HEK293 (cell line): ENCODE data around the gene SEMA7A.
A peak's percentile ranks its signal among the peaks of the same experiment; 100 is the strongest.

ENCODE experiments used
- CTCF ChIA-PET: fragments of 350-600 bp; formaldehyde crosslinking; extraction: SDS; loops from one replicate; lab custom pipeline; 2021; ENCODE audit warnings: antibody characterized with exemption; lab: Yijun Ruan, JAX
- POLR2A ChIA-PET: fragments of 300-600 bp; formaldehyde crosslinking; extraction: SDS; loops from one replicate; lab custom pipeline; 2020; ENCODE audit warnings: antibody characterized with exemption, inconsistent platforms; lab: Yijun Ruan, JAX
- H3K27ac ChIP-seq: fragments of 200-500 bp; sonication (Bioruptor generic); 2 replicates; pipeline ENCODE4 v1.5.1; 2014; ENCODE audit warnings: low read depth, low read length, control low read depth, inconsistent platforms; ENCODE audit errors: extremely low read depth
- H3K36me3 ChIP-seq, 2 experiments: fragments of 200-500 bp in 1 of 2; sonication (Bioruptor generic) in 1 of 2; 1 replicate in 1 of 2; 2 replicates in 1 of 2; pipeline ENCODE4 v1.5.1; 2014 to 2017; ENCODE audit warnings: inconsistent platforms in 2 of 2, low read length in 2 of 2; ENCODE audit not compliant: control insufficient read depth in 2 of 2, insufficient read depth in 1 of 2
- H3K4me1 ChIP-seq: fragments of 200-500 bp; sonication (Bioruptor generic); 2 replicates; pipeline ENCODE4 v1.5.1; 2014; ENCODE audit warnings: mild to moderate bottlenecking, low read length, inconsistent platforms; ENCODE audit not compliant: control insufficient read depth, insufficient read depth
- H3K4me3 ChIP-seq: 2 replicates; pipeline ENCODE4 v1.5.1; 2011; ENCODE audit warnings: low read depth, mild to moderate bottlenecking, control low read depth, low read length, moderate library complexity
- H3K9me3 ChIP-seq: fragments of 200-500 bp; sonication (Bioruptor generic); 2 replicates; pipeline ENCODE4 v1.5.1; 2014; ENCODE audit warnings: low read depth, low read length, inconsistent platforms; ENCODE audit not compliant: control insufficient read depth, insufficient read depth
- KLF8 ChIP-seq: fragments of 450-650 bp; formaldehyde crosslinking; IDR thresholded peaks from 2 replicates; pipeline ENCODE4 v1.5.1; 2016; ENCODE audit warnings: missing biosample characterization, missing genetic modification characterization
- OSR2 ChIP-seq: fragments of 450-650 bp; formaldehyde crosslinking; IDR thresholded peaks from 2 replicates; pipeline ENCODE4 v1.5.1; 2016; ENCODE audit warnings: missing biosample characterization, missing genetic modification characterization
- PATZ1 ChIP-seq: fragments of 450-650 bp; formaldehyde crosslinking; IDR thresholded peaks from 2 replicates; pipeline ENCODE4 v1.5.1; 2016; ENCODE audit warnings: missing biosample characterization, missing genetic modification characterization
- SP3 ChIP-seq: fragments of 450-650 bp; formaldehyde crosslinking; IDR thresholded peaks from 2 replicates; pipeline ENCODE4 v1.5.1; 2016; ENCODE audit warnings: missing biosample characterization, missing genetic modification characterization
- TCF7L2 ChIP-seq: IDR thresholded peaks from 2 replicates; pipeline ENCODE4 v1.6.1; 2011; ENCODE audit warnings: low read depth, mild to moderate bottlenecking, inconsistent platforms, low read length, moderate library complexity, borderline replicate concordance
- ZBTB17 ChIP-seq: fragments of 450-650 bp; formaldehyde crosslinking; IDR thresholded peaks from 2 replicates; pipeline ENCODE4 v1.5.1; 2016; ENCODE audit warnings: missing biosample characterization, missing genetic modification characterization
- ZBTB20 ChIP-seq: fragments of 450-650 bp; formaldehyde crosslinking; IDR thresholded peaks from 2 replicates; pipeline ENCODE4 v1.5.1; 2016; ENCODE audit warnings: missing biosample characterization, missing genetic modification characterization
- ZEB2 ChIP-seq: fragments of 450-650 bp; formaldehyde crosslinking; IDR thresholded peaks from 2 replicates; pipeline ENCODE4 v1.5.1; 2016; ENCODE audit warnings: missing biosample characterization, missing genetic modification characterization
- ZFHX2 ChIP-seq: fragments of 450-650 bp; formaldehyde crosslinking; conservative IDR thresholded peaks from 2 replicates; pipeline ENCODE4 v1.5.1; 2016; ENCODE audit warnings: missing biosample characterization, missing genetic modification characterization
- ZFP3 ChIP-seq: fragments of 450-650 bp; formaldehyde crosslinking; IDR thresholded peaks from 2 replicates; pipeline ENCODE4 v1.5.1; 2016; ENCODE audit warnings: low read depth, missing biosample characterization, missing genetic modification characterization
- ZFP41 ChIP-seq: fragments of 450-650 bp; formaldehyde crosslinking; IDR thresholded peaks from 2 replicates; pipeline ENCODE4 v1.5.1; 2016; ENCODE audit warnings: missing biosample characterization, missing genetic modification characterization, borderline replicate concordance
- ZNF132 ChIP-seq: fragments of 450-650 bp; formaldehyde crosslinking; IDR thresholded peaks from 2 replicates; pipeline ENCODE4 v1.5.1; 2017; ENCODE audit warnings: missing biosample characterization, missing genetic modification characterization, borderline replicate concordance
- ZNF157 ChIP-seq: fragments of 450-650 bp; formaldehyde crosslinking; IDR thresholded peaks from 2 replicates; pipeline ENCODE4 v1.5.1; 2016; ENCODE audit warnings: missing biosample characterization, missing genetic modification characterization
- ZNF175 ChIP-seq: fragments of 450-650 bp; formaldehyde crosslinking; IDR thresholded peaks from 2 replicates; pipeline ENCODE4 v1.5.1; 2016; ENCODE audit warnings: missing biosample characterization, missing genetic modification characterization
- ZNF184 ChIP-seq: fragments of 450-650 bp; IDR thresholded peaks from 2 replicates; pipeline ENCODE4 v1.5.1; 2018; ENCODE audit warnings: missing biosample characterization, mild to moderate bottlenecking, missing genetic modification characterization
- ZNF362 ChIP-seq: fragments of 450-650 bp; formaldehyde crosslinking; IDR thresholded peaks from 2 replicates; pipeline ENCODE4 v1.5.1; 2016; ENCODE audit warnings: missing biosample characterization, missing genetic modification characterization
- ZNF394 ChIP-seq: fragments of 450-650 bp; formaldehyde crosslinking; IDR thresholded peaks from 2 replicates; pipeline ENCODE4 v1.5.1; 2016; ENCODE audit warnings: missing biosample characterization, missing genetic modification characterization, mild to moderate bottlenecking, moderate library complexity, borderline replicate concordance
- ZNF449 ChIP-seq: fragments of 450-650 bp; formaldehyde crosslinking; IDR thresholded peaks from 2 replicates; pipeline ENCODE4 v1.5.1; 2017; ENCODE audit warnings: missing biosample characterization, mild to moderate bottlenecking, missing genetic modification characterization, moderate library complexity
- ZNF48 ChIP-seq: fragments of 450-650 bp; formaldehyde crosslinking; IDR thresholded peaks from 2 replicates; pipeline ENCODE4 v1.5.1; 2016; ENCODE audit warnings: missing biosample characterization, missing genetic modification characterization
- ZNF629 ChIP-seq: fragments of 450-650 bp; formaldehyde crosslinking; IDR thresholded peaks from 2 replicates; pipeline ENCODE4 v1.5.1; 2017; ENCODE audit warnings: missing biosample characterization, missing genetic modification characterization
- ZNF645 ChIP-seq: fragments of 450-650 bp; formaldehyde crosslinking; IDR thresholded peaks from 2 replicates; pipeline ENCODE4; 2016; ENCODE audit warnings: missing biosample characterization, missing genetic modification characterization
- ZNF658 ChIP-seq: fragments of 450-650 bp; formaldehyde crosslinking; IDR thresholded peaks from 2 replicates; pipeline ENCODE4; 2016; ENCODE audit warnings: missing biosample characterization, missing genetic modification characterization
- ZSCAN4 ChIP-seq: fragments of 450-650 bp; formaldehyde crosslinking; IDR thresholded peaks from 2 replicates; pipeline ENCODE4 v1.5.1; 2017; ENCODE audit warnings: missing biosample characterization, missing genetic modification characterization

The SEMA7A gene

GRCh38 chr15:74406992-74407705 is 26.6 kb downstream of the SEMA7A start (continued):
- TF ChIP-seq ZNF629 (tag by site-specific recombination) (no peak), ZBTB20 (tag by site-specific recombination) (peak; percentile 60; the same call in 1 of the 2 replicates), ZBTB17 (peak; percentile 79), ZNF132 (tag by site-specific recombination) (no peak), ZNF449 (peak; percentile 90), ZNF157 (tag by site-specific recombination) (no peak), ZNF184 (tag by site-specific recombination) (no peak), ZNF48 (tag by site-specific recombination) (no peak), PATZ1 (tag by site-specific recombination) (peak; percentile 58), OSR2 (tag by site-specific recombination) (no peak), ZNF394 (tag by site-specific recombination) (no peak), ZSCAN4 (no peak), ZFHX2 (tag by site-specific recombination) (peak; percentile 97), ZEB2 (tag by site-specific recombination) (0 out of 2 replicates have a peak, but pooled peaks have one; percentile 11), ZFP41 (tag by site-specific recombination) (no peak), ZNF658 (tag by site-specific recombination) (no peak), SP3 (no peak), ZNF362 (tag by site-specific recombination) (no peak)

GRCh38 chr15:74406517-74406916 is 27.2 kb downstream of the SEMA7A start:
- Histone ChIP-seq H3K36me3 (no peaks in the 10 kb centered on the region), H3K4me3 (no peak overlapping the region), H3K4me1 (no peaks in the 10 kb centered on the region), H3K27ac (no peak overlapping the region), H3K9me3 (no peaks in the 10 kb centered on the region)
- ChIA-PET POLR2A (interaction anchor here (1.4 kb wide), 1 partner anchor 10 kb away, joined by 3 read pairs; no protein-coding TSS in a partner anchor), CTCF (interaction anchor here (0.5 to 2.0 kb wide), 6 partner anchors 24 to 364 kb away, joined by 4 to 6 read pairs (median 5); no protein-coding TSS in a partner anchor)
- TF ChIP-seq ZNF645 (no peak), ZNF175 (no peak), ZFP3 (peak; percentile 78), TCF7L2 (no peak), KLF8 (tag by site-specific recombination) (no peak)
